WTC11 (cell line): ENCODE data around the gene TUBA4B. TPM values are rescaled to one million over a fixed set of nuclear protein-coding genes. Genes with fewer than 3 reads are reported as not detected.

Experiments used
- ATAC-seq: fragments of 200-7000 bp; cut with Tn5 transposase; 2 replicates; pipeline ENCODE4 v1.10.0; 2021; ENCODE audit warnings: mild to moderate bottlenecking, moderate library complexity
- Bru-seq: library from RNA; stranded (reverse); fragments of 400-500 nt; gene quantifications from one replicate; lab custom pipeline; 2021; lab: Mats Ljungman, UMichigan
- CTCF ChIA-PET: fragments of 300-600 bp; sonication (Branson Sonifier 250); formaldehyde crosslinking; loops from one replicate; lab custom pipeline; 2021; ENCODE audit warnings: antibody characterized with exemption; lab: Charles Lee
- POLR2A ChIA-PET: fragments of 350-600 bp; sonication (Branson Sonifier 250); formaldehyde crosslinking; loops from one replicate; lab custom pipeline; 2021; ENCODE audit warnings: antibody characterized with exemption; lab: Charles Lee
- DNase-seq: peaks from one replicate; pipeline ENCODE4 v3.0.0; 2021; ENCODE audit warnings: low spot score
- H3K27ac Mint-ChIP-seq: 2 replicates; pipeline ENCODE4 v1.8.0; 2021; ENCODE audit warnings: mixed read lengths
- H3K27me3 Mint-ChIP-seq: 2 replicates; pipeline ENCODE4 v1.8.0; 2021; ENCODE audit warnings: low read depth, mild to moderate bottlenecking, moderate library complexity, mixed read lengths
- H3K36me3 Mint-ChIP-seq: 2 replicates; pipeline ENCODE4 v1.8.0; 2021; ENCODE audit warnings: mixed read lengths
- H3K4me1 Mint-ChIP-seq: 2 replicates; pipeline ENCODE4 v1.8.0; 2022; ENCODE audit warnings: mixed read lengths
- H3K4me3 Mint-ChIP-seq: 2 replicates; pipeline ENCODE4 v1.8.0; 2021; ENCODE audit warnings: mild to moderate bottlenecking, moderate library complexity, mixed read lengths
- H3K9me3 Mint-ChIP-seq: 2 replicates; pipeline ENCODE4 v1.8.0; 2021; ENCODE audit warnings: mixed read lengths
- ATF1 ChIP-seq: sonication (generic); formaldehyde crosslinking; IDR thresholded peaks from 2 replicates; pipeline ENCODE4 v1.8.1; 2023; ENCODE audit warnings: mild to moderate bottlenecking, moderate library complexity, missing genetic modification reagents
- FOXK1 ChIP-seq: sonication (generic); formaldehyde crosslinking; IDR thresholded peaks from 2 replicates; pipeline ENCODE4 v1.8.0; 2022; ENCODE audit warnings: mild to moderate bottlenecking, moderate library complexity, missing genetic modification reagents
- FOXP1 ChIP-seq: sonication (generic); formaldehyde crosslinking; IDR thresholded peaks from 2 replicates; pipeline ENCODE4 v1.8.0; 2022; ENCODE audit warnings: missing genetic modification reagents, mild to moderate bottlenecking, moderate library complexity, borderline replicate concordance
- HMGA2 ChIP-seq: fragments of 250-450 bp; sonication (Bioruptor Pico); IDR thresholded peaks from 2 replicates; pipeline ENCODE4 v1.4.0; 2021; ENCODE audit warnings: mild to moderate bottlenecking, moderate library complexity
- IRF2 ChIP-seq: sonication (generic); formaldehyde crosslinking; IDR thresholded peaks from 2 replicates; pipeline ENCODE4 v1.8.0; 2022; ENCODE audit warnings: low read depth, missing genetic modification reagents, borderline replicate concordance
- MXD4 ChIP-seq: fragments of 250-450 bp; sonication (Bioruptor Pico); IDR thresholded peaks from 2 replicates; pipeline ENCODE4 v1.8.0; 2021; ENCODE audit warnings: mild to moderate bottlenecking, moderate library complexity, borderline replicate concordance
- NR1H2 ChIP-seq: sonication (generic); formaldehyde crosslinking; IDR thresholded peaks from 2 replicates; pipeline ENCODE4 v1.9.0; 2021; ENCODE audit warnings: mild to moderate bottlenecking, moderate library complexity, missing genetic modification reagents
- TEAD4 ChIP-seq: sonication (generic); formaldehyde crosslinking; IDR thresholded peaks from 2 replicates; pipeline ENCODE4 v1.8.0; 2022; ENCODE audit warnings: mild to moderate bottlenecking, missing genetic modification reagents
- ZNF138 ChIP-seq: sonication (generic); formaldehyde crosslinking; conservative IDR thresholded peaks from 2 replicates; pipeline ENCODE4 v1.8.1; 2022; ENCODE audit warnings: mild to moderate bottlenecking, moderate library complexity, missing genetic modification reagents
- ZNF317 ChIP-seq: sonication (generic); formaldehyde crosslinking; IDR thresholded peaks from 2 replicates; pipeline ENCODE4 v1.8.1; 2023; ENCODE audit warnings: low read depth, mild to moderate bottlenecking, moderate library complexity, missing genetic modification reagents, borderline replicate concordance
- long read RNA-seq, 3 experiments: library from RNA in 1 of 3; library from capped mRNA in 1 of 3; library from polyadenylated mRNA in 1 of 3; unstranded in 2 of 3; stranded (forward) in 1 of 3; transcript quantifications; one replicate each; pipeline ENCODE4 v2.0.0, GENCODE V29; 2021
- total RNA-seq: library from RNA; stranded (reverse); gene quantifications from 3 replicates; pipeline ENCODE4 v1.2.3, GENCODE V29; 2021
- TF ChIP-seq, protein P1 (sequence below): sonication (generic); formaldehyde crosslinking; conservative IDR thresholded peaks from 2 replicates; pipeline ENCODE4 v1.8.1; 2022; ENCODE audit warnings: mild to moderate bottlenecking, missing genetic modification reagents
- TF ChIP-seq, protein P2 (sequence below): sonication (generic); formaldehyde crosslinking; IDR thresholded peaks from 2 replicates; pipeline ENCODE4 v1.8.0; 2023; ENCODE audit warnings: missing genetic modification reagents
- TF ChIP-seq, protein P3 (sequence below): sonication (generic); formaldehyde crosslinking; IDR thresholded peaks from 2 replicates; pipeline ENCODE4 v1.8.0; 2022; ENCODE audit warnings: mild to moderate bottlenecking, missing genetic modification reagents
- TF ChIP-seq, protein P4 (sequence below): sonication (generic); formaldehyde crosslinking; IDR thresholded peaks from 2 replicates; pipeline ENCODE4 v1.8.0; 2022; ENCODE audit warnings: mild to moderate bottlenecking, missing genetic modification reagents
- TF ChIP-seq, protein P5 (sequence below): sonication (generic); formaldehyde crosslinking; IDR thresholded peaks from 2 replicates; pipeline ENCODE4 v1.8.0; 2022; ENCODE audit warnings: mild to moderate bottlenecking, missing genetic modification reagents
- TF ChIP-seq, protein P6 (sequence below): sonication (generic); formaldehyde crosslinking; IDR thresholded peaks from 2 replicates; pipeline ENCODE4 v1.8.1; 2023; ENCODE audit warnings: mild to moderate bottlenecking, moderate library complexity, missing genetic modification reagents
- TF ChIP-seq, protein P7 (sequence below): sonication (generic); formaldehyde crosslinking; IDR thresholded peaks from 2 replicates; pipeline ENCODE4 v1.8.0; 2022; ENCODE audit warnings: mild to moderate bottlenecking, missing genetic modification reagents
- TF ChIP-seq, protein P8 (sequence below): fragments of 250-450 bp; sonication (Bioruptor Pico); IDR thresholded peaks from 2 replicates; pipeline ENCODE4 v1.9.0; 2021; ENCODE audit warnings: mild to moderate bottlenecking, borderline replicate concordance

Gene TUBA4B
- total RNA-seq (0.20 TPM in 1 of 3 replicates, not detected in the others), Bru-seq, nascent RNA (percentile 7 among the genes with signal in this experiment)
- long read RNA-seq, experiment 1 = 0 reads
- long read RNA-seq, experiment 2 = 0 reads
- long read RNA-seq, experiment 3 = 0 reads

DNA sequence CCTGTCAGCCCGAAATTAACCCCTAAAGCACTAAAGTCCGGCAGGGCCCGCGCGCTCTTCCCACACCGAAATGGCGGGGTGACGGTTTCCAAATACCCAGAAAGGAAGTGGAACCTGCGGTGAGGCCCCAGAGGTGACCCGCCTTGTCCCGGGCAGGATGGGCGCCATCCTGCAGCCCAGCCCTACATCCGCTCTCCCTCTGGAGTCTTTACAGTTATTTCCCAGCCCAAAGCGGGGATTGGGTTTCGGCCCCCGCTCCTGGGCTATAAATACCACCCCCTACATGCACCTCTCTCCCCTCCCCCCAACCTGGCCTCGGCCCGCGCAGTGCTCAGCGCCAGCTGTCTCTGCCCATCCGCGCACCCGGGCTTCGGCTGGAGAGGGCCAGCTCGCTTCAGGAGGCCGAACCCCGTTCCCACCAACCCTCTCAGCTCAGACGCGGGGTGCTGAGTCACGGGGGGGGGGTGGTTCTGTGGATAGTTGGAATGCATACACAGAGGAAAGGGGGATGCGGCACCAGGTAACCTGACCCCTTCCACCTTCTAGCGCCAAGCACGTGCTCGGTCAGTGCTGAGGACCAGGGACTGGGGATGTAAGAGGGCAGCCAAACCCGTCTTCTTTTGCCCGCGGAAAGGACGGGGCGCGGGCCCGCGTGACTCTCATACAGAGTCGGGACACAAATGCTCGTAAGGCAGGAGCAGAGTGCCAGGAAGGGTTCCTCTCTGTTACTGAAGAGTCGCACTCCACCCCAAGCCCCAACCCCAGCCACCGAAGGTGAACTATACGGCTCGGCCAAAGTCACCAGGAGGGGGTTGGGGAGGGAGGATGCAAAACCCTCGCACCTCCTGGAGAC lies at the start of gene TUBA4B:
Gene TUBA4B (plus strand): TSS at position 344 of the 853 bp plus-strand sequence. CDS start 165 bp downstream, at position 509.
- CTCF ChIA-PET = interaction anchor here (0.6 to 4.7 kb wide), 14 partner anchors 21 to 257 kb away, joined by 3 to 33 read pairs (median 4); partner anchors contain the start of genes ABCB6, DNAJB2 and DNPEP
- TF ChIP-seq, protein P1, sequence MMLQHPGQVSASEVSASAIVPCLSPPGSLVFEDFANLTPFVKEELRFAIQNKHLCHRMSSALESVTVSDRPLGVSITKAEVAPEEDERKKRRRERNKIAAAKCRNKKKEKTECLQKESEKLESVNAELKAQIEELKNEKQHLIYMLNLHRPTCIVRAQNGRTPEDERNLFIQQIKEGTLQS = no peak
- no peak for TF ChIP-seq MXD4 (CRISPR knock-in tag)
- TF ChIP-seq, protein P2, sequence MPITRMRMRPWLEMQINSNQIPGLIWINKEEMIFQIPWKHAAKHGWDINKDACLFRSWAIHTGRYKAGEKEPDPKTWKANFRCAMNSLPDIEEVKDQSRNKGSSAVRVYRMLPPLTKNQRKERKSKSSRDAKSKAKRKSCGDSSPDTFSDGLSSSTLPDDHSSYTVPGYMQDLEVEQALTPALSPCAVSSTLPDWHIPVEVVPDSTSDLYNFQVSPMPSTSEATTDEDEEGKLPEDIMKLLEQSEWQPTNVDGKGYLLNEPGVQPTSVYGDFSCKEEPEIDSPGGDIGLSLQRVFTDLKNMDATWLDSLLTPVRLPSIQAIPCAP = peak; percentile 75; the same call in 1 of the 2 replicates
- no peak for TF ChIP-seq FOXP1 (CRISPR knock-in tag)
- TF ChIP-seq, protein P3, sequence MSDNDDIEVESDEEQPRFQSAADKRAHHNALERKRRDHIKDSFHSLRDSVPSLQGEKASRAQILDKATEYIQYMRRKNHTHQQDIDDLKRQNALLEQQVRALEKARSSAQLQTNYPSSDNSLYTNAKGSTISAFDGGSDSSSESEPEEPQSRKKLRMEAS = peak; percentile 99
- TF ChIP-seq, protein P4, sequence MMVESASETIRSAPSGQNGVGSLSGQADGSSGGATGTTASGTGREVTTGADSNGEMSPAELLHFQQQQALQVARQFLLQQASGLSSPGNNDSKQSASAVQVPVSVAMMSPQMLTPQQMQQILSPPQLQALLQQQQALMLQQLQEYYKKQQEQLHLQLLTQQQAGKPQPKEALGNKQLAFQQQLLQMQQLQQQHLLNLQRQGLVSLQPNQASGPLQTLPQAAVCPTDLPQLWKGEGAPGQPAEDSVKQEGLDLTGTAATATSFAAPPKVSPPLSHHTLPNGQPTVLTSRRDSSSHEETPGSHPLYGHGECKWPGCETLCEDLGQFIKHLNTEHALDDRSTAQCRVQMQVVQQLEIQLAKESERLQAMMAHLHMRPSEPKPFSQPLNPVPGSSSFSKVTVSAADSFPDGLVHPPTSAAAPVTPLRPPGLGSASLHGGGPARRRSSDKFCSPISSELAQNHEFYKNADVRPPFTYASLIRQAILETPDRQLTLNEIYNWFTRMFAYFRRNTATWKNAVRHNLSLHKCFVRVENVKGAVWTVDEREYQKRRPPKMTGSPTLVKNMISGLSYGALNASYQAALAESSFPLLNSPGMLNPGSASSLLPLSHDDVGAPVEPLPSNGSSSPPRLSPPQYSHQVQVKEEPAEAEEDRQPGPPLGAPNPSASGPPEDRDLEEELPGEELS (CRISPR knock-in tag) = no peak; the same call in 1 of the 2 replicates
- TF ChIP-seq, protein P5, sequence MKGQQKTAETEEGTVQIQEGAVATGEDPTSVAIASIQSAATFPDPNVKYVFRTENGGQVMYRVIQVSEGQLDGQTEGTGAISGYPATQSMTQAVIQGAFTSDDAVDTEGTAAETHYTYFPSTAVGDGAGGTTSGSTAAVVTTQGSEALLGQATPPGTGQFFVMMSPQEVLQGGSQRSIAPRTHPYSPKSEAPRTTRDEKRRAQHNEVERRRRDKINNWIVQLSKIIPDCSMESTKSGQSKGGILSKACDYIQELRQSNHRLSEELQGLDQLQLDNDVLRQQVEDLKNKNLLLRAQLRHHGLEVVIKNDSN (CRISPR knock-in tag) = peak; percentile 64
- TF ChIP-seq, protein P6, sequence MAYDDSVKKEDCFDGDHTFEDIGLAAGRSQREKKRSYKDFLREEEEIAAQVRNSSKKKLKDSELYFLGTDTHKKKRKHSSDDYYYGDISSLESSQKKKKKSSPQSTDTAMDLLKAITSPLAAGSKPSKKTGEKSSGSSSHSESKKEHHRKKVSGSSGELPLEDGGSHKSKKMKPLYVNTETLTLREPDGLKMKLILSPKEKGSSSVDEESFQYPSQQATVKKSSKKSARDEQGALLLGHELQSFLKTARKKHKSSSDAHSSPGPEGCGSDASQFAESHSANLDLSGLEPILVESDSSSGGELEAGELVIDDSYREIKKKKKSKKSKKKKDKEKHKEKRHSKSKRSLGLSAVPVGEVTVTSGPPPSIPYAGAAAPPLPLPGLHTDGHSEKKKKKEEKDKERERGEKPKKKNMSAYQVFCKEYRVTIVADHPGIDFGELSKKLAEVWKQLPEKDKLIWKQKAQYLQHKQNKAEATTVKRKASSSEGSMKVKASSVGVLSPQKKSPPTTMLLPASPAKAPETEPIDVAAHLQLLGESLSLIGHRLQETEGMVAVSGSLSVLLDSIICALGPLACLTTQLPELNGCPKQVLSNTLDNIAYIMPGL (CRISPR knock-in tag) = peak; percentile 56; the same call in 1 of the 2 replicates
- no peak for TF ChIP-seq TEAD4
- TF ChIP-seq NR1H2 = no peak
- TF ChIP-seq HMGA2 (CRISPR knock-in tag) = no peak
- TF ChIP-seq, protein P7, sequence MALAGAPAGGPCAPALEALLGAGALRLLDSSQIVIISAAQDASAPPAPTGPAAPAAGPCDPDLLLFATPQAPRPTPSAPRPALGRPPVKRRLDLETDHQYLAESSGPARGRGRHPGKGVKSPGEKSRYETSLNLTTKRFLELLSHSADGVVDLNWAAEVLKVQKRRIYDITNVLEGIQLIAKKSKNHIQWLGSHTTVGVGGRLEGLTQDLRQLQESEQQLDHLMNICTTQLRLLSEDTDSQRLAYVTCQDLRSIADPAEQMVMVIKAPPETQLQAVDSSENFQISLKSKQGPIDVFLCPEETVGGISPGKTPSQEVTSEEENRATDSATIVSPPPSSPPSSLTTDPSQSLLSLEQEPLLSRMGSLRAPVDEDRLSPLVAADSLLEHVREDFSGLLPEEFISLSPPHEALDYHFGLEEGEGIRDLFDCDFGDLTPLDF (CRISPR knock-in tag) = 0 out of 2 replicates have a peak, but pooled peaks have one; percentile 74
- TF ChIP-seq FOXK1 (CRISPR knock-in tag) = peak; percentile 69; the same call in 1 of the 2 replicates
- no peak for TF ChIP-seq IRF2
- no peak for TF ChIP-seq ZNF138 (CRISPR knock-in tag)
- TF ChIP-seq ZNF317 (CRISPR knock-in tag) = 0 out of 2 replicates have a peak, but pooled peaks have one; percentile 38
- TF ChIP-seq ATF1 (CRISPR knock-in tag) = 0 out of 2 replicates have a peak, but pooled peaks have one; percentile 57
- TF ChIP-seq, protein P8, sequence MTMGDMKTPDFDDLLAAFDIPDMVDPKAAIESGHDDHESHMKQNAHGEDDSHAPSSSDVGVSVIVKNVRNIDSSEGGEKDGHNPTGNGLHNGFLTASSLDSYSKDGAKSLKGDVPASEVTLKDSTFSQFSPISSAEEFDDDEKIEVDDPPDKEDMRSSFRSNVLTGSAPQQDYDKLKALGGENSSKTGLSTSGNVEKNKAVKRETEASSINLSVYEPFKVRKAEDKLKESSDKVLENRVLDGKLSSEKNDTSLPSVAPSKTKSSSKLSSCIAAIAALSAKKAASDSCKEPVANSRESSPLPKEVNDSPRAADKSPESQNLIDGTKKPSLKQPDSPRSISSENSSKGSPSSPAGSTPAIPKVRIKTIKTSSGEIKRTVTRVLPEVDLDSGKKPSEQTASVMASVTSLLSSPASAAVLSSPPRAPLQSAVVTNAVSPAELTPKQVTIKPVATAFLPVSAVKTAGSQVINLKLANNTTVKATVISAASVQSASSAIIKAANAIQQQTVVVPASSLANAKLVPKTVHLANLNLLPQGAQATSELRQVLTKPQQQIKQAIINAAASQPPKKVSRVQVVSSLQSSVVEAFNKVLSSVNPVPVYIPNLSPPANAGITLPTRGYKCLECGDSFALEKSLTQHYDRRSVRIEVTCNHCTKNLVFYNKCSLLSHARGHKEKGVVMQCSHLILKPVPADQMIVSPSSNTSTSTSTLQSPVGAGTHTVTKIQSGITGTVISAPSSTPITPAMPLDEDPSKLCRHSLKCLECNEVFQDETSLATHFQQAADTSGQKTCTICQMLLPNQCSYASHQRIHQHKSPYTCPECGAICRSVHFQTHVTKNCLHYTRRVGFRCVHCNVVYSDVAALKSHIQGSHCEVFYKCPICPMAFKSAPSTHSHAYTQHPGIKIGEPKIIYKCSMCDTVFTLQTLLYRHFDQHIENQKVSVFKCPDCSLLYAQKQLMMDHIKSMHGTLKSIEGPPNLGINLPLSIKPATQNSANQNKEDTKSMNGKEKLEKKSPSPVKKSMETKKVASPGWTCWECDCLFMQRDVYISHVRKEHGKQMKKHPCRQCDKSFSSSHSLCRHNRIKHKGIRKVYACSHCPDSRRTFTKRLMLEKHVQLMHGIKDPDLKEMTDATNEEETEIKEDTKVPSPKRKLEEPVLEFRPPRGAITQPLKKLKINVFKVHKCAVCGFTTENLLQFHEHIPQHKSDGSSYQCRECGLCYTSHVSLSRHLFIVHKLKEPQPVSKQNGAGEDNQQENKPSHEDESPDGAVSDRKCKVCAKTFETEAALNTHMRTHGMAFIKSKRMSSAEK (CRISPR knock-in tag) = no peak

More for the DNA sequence above, at the start of gene TUBA4B:
- ATAC-seq (peak; percentile 52), DNase-seq (peak; percentile 70)
- peaks cover 19% of the 10 kb centered on the region; the same call in 1 of the 2 replicates for H3K36me3 Mint-ChIP-seq
- H3K4me3 Mint-ChIP-seq = peak within 1 kb of the TSS; percentile 79
- H3K27me3 Mint-ChIP-seq = peaks cover 62% of the 10 kb centered on the region
- H3K9me3 Mint-ChIP-seq = no peaks in the 10 kb centered on the region
- peaks cover 25% of the 10 kb centered on the region for H3K4me1 Mint-ChIP-seq
- POLR2A ChIA-PET = interaction anchor here (0.6 to 2.5 kb wide), 9 partner anchors 16 to 77 kb away, joined by 3 to 15 read pairs (median 7); partner anchors contain the start of genes ABCB6, CNPPD1, DNAJB2 and ZFAND2B
- peak within 1 kb of the TSS; percentile 41; the same call in 1 of the 2 replicates for H3K27ac Mint-ChIP-seq
